PC-3 (cell line): ENCODE data around the gene ITFG2.

Experiments used
- CTCF ChIP-seq: fragments of 300-600 bp; sonication (generic); conservative IDR thresholded peaks from 2 replicates; pipeline ENCODE4 v1.5.1; 2017; ENCODE audit warnings: antibody characterized with exemption, low read depth, mild to moderate bottlenecking, low read length
- EZH2 ChIP-seq: fragments of 300-600 bp; sonication (generic); IDR thresholded peaks from one replicate; pipeline ENCODE4 v1.6.1; 2017; ENCODE audit warnings: antibody characterized with exemption, mild to moderate bottlenecking, low read length; ENCODE audit not compliant: unreplicated experiment

DNA sequence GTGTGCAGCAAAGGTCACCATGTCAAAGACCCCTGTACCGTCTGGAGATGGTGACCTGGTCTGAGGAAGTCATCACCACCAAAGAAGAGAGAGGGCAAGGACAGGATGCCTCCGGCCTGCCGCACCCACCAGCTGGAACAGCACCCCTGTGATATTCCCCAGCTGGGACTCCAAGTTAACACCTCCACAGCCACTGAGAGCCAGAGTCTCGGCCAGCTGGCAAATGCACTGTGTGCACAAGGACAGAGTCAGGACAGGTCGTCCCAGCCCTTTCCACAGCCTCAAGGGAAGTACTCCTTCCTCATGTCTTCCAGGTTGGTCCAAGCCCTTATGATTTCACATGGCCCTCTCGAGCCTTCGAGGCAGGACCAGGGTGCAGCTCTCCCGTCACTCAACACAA lies 37.0 kb upstream of the ITFG2 start:
- TF ChIP-seq CTCF: no peak
- no peak for TF ChIP-seq EZH2
